Stomach (tissue), 4 donors: ENCODE data around the gene DOCK1.

Source experiments
- POLR2A ChIP-seq, 4 donors: fragments of 450-650 bp; IDR thresholded peaks; one replicate each; pipeline ENCODE4 v1.6.1; 2016; ENCODE audit warnings: antibody characterized with exemption in 4 of 4, control low read depth in 2 of 4, mild to moderate bottlenecking in 1 of 4, moderate library complexity in 1 of 4
- TF ChIP-seq, protein P1 (sequence below), 7 experiments: fragments of 450-650 bp in 4 of 7; fragments of 200-600 bp in 3 of 7; sonication (generic) in 3 of 7; IDR thresholded peaks; one replicate each; pipeline ENCODE4 v1.5.1; 2016 to 2019; ENCODE audit warnings: antibody characterized with exemption in 7 of 7, control low read depth in 2 of 7, mild to moderate bottlenecking in 1 of 7

DNA sequence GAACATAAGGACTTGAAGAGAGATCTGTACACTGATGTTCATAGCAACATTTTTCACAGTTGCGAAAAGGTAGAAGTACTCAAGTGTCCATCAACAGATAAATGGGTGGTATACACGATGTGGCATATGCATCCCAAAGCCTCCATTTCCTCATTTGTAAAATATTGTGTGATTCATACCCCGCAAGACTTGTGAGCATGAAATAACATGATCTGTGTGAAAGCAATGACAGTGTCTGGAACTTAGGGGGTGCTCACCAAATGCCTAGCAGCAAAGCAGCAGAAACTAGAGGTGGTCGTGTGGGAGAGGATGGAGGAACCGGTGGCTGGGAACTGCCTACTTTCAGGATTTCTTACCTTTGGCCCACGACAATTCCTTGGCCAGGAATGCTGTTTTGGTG lies 426.5 kb downstream of the DOCK1 start:
- TF ChIP-seq POLR2A (IDR thresholded peaks at IDR 0.05): no peak
- TF ChIP-seq, protein P1, sequence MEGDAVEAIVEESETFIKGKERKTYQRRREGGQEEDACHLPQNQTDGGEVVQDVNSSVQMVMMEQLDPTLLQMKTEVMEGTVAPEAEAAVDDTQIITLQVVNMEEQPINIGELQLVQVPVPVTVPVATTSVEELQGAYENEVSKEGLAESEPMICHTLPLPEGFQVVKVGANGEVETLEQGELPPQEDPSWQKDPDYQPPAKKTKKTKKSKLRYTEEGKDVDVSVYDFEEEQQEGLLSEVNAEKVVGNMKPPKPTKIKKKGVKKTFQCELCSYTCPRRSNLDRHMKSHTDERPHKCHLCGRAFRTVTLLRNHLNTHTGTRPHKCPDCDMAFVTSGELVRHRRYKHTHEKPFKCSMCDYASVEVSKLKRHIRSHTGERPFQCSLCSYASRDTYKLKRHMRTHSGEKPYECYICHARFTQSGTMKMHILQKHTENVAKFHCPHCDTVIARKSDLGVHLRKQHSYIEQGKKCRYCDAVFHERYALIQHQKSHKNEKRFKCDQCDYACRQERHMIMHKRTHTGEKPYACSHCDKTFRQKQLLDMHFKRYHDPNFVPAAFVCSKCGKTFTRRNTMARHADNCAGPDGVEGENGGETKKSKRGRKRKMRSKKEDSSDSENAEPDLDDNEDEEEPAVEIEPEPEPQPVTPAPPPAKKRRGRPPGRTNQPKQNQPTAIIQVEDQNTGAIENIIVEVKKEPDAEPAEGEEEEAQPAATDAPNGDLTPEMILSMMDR (IDR thresholded peaks at IDR 0.05): no peak
